Breast epithelium (tissue), 4 donors: ENCODE measurements around the gene RTN4RL1. TPM values are rescaled to one million over a fixed set of nuclear protein-coding genes. Genes with fewer than 3 reads are reported as not detected.

Source experiments
- DNase-seq, 2 donors: peaks; one replicate each; pipeline ENCODE4 v3.0.0-alpha.2; 2019; ENCODE audit warnings: low spot score in 2 of 2
- H3K27ac ChIP-seq, 2 donors: fragments of 200-600 bp; sonication (generic) in 1 of 2; one replicate each; pipeline ENCODE4 v1.5.1; 2016 to 2019; ENCODE audit warnings: mild to moderate bottlenecking in 1 of 2
- H3K27me3 ChIP-seq, 2 donors: fragments of 200-600 bp; sonication (generic) in 1 of 2; one replicate each; pipeline versions ENCODE4 v1.5.1 to v1.6.0; 2017 to 2019; ENCODE audit warnings: control low read depth in 1 of 2, mild to moderate bottlenecking in 1 of 2
- H3K36me3 ChIP-seq: fragments of 200-600 bp; one replicate; pipeline ENCODE4 v1.5.1; 2019
- H3K4me1 ChIP-seq, 2 donors: fragments of 200-600 bp; sonication (generic); one replicate each; pipeline ENCODE4 v1.5.1; 2016 to 2019; ENCODE audit warnings: control low read depth in 1 of 2
- H3K4me3 ChIP-seq, 3 donors: fragments of 200-600 bp; sonication (generic); 1 replicate in 2 of 3; 2 replicates in 1 of 3; pipeline ENCODE4 v1.5.1; 2016 to 2019; ENCODE audit warnings: mild to moderate bottlenecking in 3 of 3, moderate library complexity in 2 of 3
- H3K9me3 ChIP-seq, 2 donors: fragments of 200-600 bp; sonication (generic) in 1 of 2; one replicate each; pipeline ENCODE4 v1.5.1; 2016 to 2019; ENCODE audit warnings: control low read depth in 1 of 2
- CTCF ChIP-seq, 3 donors: fragments of 450-650 bp; IDR thresholded peaks; one replicate each; pipeline ENCODE4 v1.5.1; 2016 to 2017; ENCODE audit warnings: antibody characterized with exemption in 3 of 3, mild to moderate bottlenecking in 3 of 3, moderate library complexity in 3 of 3
- POLR2A ChIP-seq: fragments of 450-650 bp; IDR thresholded peaks from one replicate; pipeline ENCODE4 v1.6.1; 2016; ENCODE audit warnings: antibody characterized with exemption, mild to moderate bottlenecking, moderate library complexity
- POLR2AphosphoS5 ChIP-seq, 3 donors: sonication (generic); formaldehyde crosslinking; IDR thresholded peaks; one replicate each; pipeline ENCODE4 v1.6.1; 2017; ENCODE audit warnings: antibody characterized with exemption in 3 of 3
- intact Hi-C: fragments of 100-400 bp; cut with DNase I; formaldehyde crosslinking; loops from one replicate; pipeline ENCODE4 v1.15.1; 2023; ENCODE audit warnings: low total_unique reads
- total RNA-seq, 3 donors: library from RNA; depleted of rRNA; stranded (reverse); fragments of >200 nt; gene quantifications; one replicate each; pipeline ENCODE4 v1.1.0, GENCODE V29; 2016

The RTN4RL1 gene
- total RNA-seq, 3 donors from 2014 or later, result 3.8 to 19.6 (median 14.1) TPM

GRCh38 chr17:1976000-1976682 is 49.0 kb downstream of the RTN4RL1 start:
- Histone ChIP-seq H3K4me1 (no peaks in the 10 kb centered on the region), H3K36me3 (no peaks in the 10 kb centered on the region), H3K4me3 (no peak overlapping the region), H3K9me3 (no peaks in the 10 kb centered on the region), H3K27ac (no peak overlapping the region), H3K27me3 (peaks cover 0 to 8% of the 10 kb centered on the region in 2 donors)
- DNase-seq, result no peak
- intact Hi-C loops, result no loop called here
- TF ChIP-seq POLR2A (no peak), POLR2AphosphoS5 (IDR thresholded peaks at IDR 0.05) (no peak), CTCF (IDR thresholded peaks at IDR 0.05) (no peak)

GRCh38 chr17:1975573-1975972 is 49.6 kb downstream of the RTN4RL1 start:
- TF ChIP-seq POLR2AphosphoS5 (IDR thresholded peaks at IDR 0.05), result no peak
- TF ChIP-seq CTCF (IDR thresholded peaks at IDR 0.05), result no peak
- no peak for TF ChIP-seq POLR2A
- no peak for DNase-seq
- intact Hi-C loops, result no loop called here
- Histone ChIP-seq H3K4me3 (no peak overlapping the region), H3K4me1 (no peaks in the 10 kb centered on the region), H3K27ac (no peak overlapping the region), H3K9me3 (no peaks in the 10 kb centered on the region), H3K36me3 (no peaks in the 10 kb centered on the region), H3K27me3 (peaks cover 0 to 8% of the 10 kb centered on the region in 2 donors)

GRCh38 chr17:1972487-1973160 is 52.5 kb downstream of the RTN4RL1 start:
- H3K27ac ChIP-seq, result no peak overlapping the region
- intact Hi-C loops, result no loop called here
- H3K4me3 ChIP-seq, result no peak overlapping the region
- no peak for DNase-seq
- TF ChIP-seq POLR2A (no peak), CTCF (IDR thresholded peaks at IDR 0.05) (no peak), POLR2AphosphoS5 (IDR thresholded peaks at IDR 0.05) (no peak)
- H3K9me3 ChIP-seq, result no peaks in the 10 kb centered on the region
- no peaks in the 10 kb centered on the region for H3K4me1 ChIP-seq
- H3K36me3 ChIP-seq, result no peaks in the 10 kb centered on the region
- peaks cover 0 to 8% of the 10 kb centered on the region in 2 donors for H3K27me3 ChIP-seq

GRCh38 chr17:1970843-1971384 is 54.2 kb downstream of the RTN4RL1 start:
- Histone ChIP-seq H3K27ac (no peak overlapping the region), H3K4me1 (no peaks in the 10 kb centered on the region), H3K9me3 (no peaks in the 10 kb centered on the region), H3K36me3 (no peaks in the 10 kb centered on the region), H3K27me3 (no peaks in the 10 kb centered on the region), H3K4me3 (no peak overlapping the region)
- intact Hi-C loops, result no loop called here
- TF ChIP-seq POLR2A, result no peak
- no peak for TF ChIP-seq CTCF (IDR thresholded peaks at IDR 0.05)
- no peak for DNase-seq

GRCh38 chr17:1969712-1970111 is 55.4 kb downstream of the RTN4RL1 start:
- H3K9me3 ChIP-seq, result no peaks in the 10 kb centered on the region
- H3K4me3 ChIP-seq, result no peak overlapping the region
- H3K27ac ChIP-seq, result no peak overlapping the region
- no peaks in the 10 kb centered on the region for H3K4me1 ChIP-seq
- DNase-seq, result no peak
- no peak for TF ChIP-seq POLR2A
- no peak for TF ChIP-seq CTCF (IDR thresholded peaks at IDR 0.05)
- no peak for TF ChIP-seq POLR2AphosphoS5 (IDR thresholded peaks at IDR 0.05)
- intact Hi-C loops, result no loop called here
- H3K36me3 ChIP-seq, result no peaks in the 10 kb centered on the region
- H3K27me3 ChIP-seq, result no peaks in the 10 kb centered on the region
